ENCODE measurements around the gene SLC26A11.

- TF ChIP-seq CTCF (IDR thresholded peaks at IDR 0.05; ENCODE audit: low read depth, low read length, poor library complexity, severe bottlenecking) = no peak
- TF ChIP-seq EZH2phosphoT487 (IDR thresholded peaks at IDR 0.05; ENCODE audit: borderline replicate concordance, low read length) = no peak
Observed at GRCh38 chr17:80227666-80228065, 7.4 kb downstream of the SLC26A11 start.

Measured in DOHH2 (cell line).